ENCODE results near the gene LRIG2.

- TF ChIP-seq POLR2A (IDR thresholded peaks at IDR 0.05): no peak
- TF ChIP-seq CTCF (IDR thresholded peaks at IDR 0.05): peak in 1 of 3 donors; percentile 52
Observed at GRCh38 chr1:113109908-113110554, 37.0 kb downstream of the LRIG2 start.
